GOT3 (cell line): ENCODE data around the gene FALEC.
"Not testable (repeated sequence)": the region's sequence is repeated elsewhere in the genome, so short reads cannot be mapped to it uniquely, and the experiment has no call there.

Experiments used
- DNase-seq: peaks from one replicate; lab custom pipeline; 2025; ENCODE audit warnings: mixed read lengths; lab: John Stamatoyannopoulos, UW

The FALEC gene

GRCh38 chr1:150574260-150575071 lies 58.9 kb downstream of the FALEC start:
- no peak for DNase-seq

- no peak for DNase-seq
Measured at GRCh38 chr1:150575072-150575489, 59.5 kb downstream of the FALEC start.

- no peak for DNase-seq
Measured at GRCh38 chr1:150575518-150576366, 60.2 kb downstream of the FALEC start.

GRCh38 chr1:150576367-150576711 lies 60.8 kb downstream of the FALEC start:
- DNase-seq: no peak

- no peak for DNase-seq
Measured at GRCh38 chr1:150576794-150577556, 61.4 kb downstream of the FALEC start.

GRCh38 chr1:150577557-150578271 lies 62.2 kb downstream of the FALEC start:
- no peak for DNase-seq

- DNase-seq: no peak
Measured at GRCh38 chr1:150578272-150579109, 62.9 kb downstream of the FALEC start.

- peak; percentile 81 for DNase-seq
Measured at GRCh38 chr1:150579110-150579944, 63.8 kb downstream of the FALEC start, which contains the start of gene MCL1. MCL1 (minus strand) TSS chr1:150579610; CDS start chr1:150579530, 80 bp downstream.

- DNase-seq: no peak
Measured at GRCh38 chr1:150579945-150580642, 64.5 kb downstream of the FALEC start.

DNA sequence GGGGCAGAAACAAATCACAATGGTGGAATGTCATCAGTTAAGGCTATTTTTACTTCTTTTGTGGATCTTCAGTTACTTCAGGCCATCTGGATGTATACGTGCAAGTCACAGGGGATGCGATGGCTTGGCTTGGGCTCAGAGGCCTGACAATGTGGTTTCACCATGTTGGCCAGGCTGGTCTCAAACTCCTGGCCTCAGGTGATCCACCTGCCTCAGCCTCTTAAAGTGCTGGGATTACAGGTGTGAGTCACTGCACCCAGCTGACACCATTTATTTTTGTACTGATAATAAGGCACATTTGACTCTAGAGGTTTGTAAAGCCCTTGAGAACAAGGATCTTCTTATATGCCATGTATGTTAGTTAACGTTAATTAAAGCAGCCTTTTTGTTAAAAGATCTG lies 65.4 kb downstream of the FALEC start:
- DNase-seq: not testable (repeated sequence)

DNA sequence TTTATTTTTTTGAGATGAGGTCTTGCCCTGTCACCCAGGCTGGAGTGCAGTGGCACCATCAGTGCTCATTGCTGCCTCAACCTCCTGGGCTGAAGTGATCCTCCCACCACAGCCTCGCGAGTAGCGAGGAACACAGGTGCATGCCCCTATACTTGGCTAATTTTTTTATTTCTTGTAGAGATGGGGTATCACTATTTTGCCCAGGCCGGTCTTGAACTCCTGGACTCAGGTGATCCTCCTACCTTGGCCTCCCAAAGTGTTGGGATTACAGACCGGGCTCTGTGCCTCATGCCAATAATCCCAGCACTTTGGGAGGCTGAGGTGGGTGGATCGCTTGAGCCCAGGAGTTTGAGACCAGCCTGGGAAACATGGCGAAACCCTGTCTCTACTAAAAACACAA lies 65.9 kb downstream of the FALEC start:
- not testable (repeated sequence) for DNase-seq

- not testable (repeated sequence) for DNase-seq
Measured at GRCh38 chr1:150581962-150582361, 66.4 kb downstream of the FALEC start.

DNA sequence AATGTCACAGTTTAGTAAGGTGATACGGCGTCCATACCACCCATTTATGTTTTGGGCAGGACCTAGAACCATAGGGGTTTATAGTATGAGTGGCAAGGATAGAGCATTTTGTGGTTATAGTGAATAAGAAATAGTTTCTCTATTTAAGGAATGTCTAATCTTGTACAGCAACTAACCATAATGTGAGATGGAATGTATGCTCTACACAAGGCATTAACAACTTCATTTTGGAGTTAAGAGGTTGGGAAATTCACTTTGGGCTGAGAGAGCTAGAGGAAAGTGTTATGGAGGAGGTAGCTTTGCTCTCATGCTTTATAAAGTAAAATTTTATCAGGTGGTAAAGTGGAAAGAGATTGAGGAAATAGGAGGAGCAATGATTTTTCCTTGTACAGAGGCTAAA lies 66.8 kb downstream of the FALEC start:
- no peak for DNase-seq
